Panc1 (cell line): ENCODE measurements around the gene FNTB. TPM values are rescaled to one million over a fixed set of nuclear protein-coding genes. Genes with fewer than 3 reads are reported as not detected.
A peak's percentile ranks its signal among the peaks of the same experiment; 100 is the strongest.

Experiments used
- ATAC-seq: fragments of 200-7000 bp; cut with Tn5 transposase; 2 replicates; pipeline ENCODE4 v1.9.1; 2020; ENCODE audit warnings: mild to moderate bottlenecking, moderate library complexity
- BruUV-seq: library from RNA; stranded (reverse); fragments of 400-500 nt; replicated peaks from 2 replicates; lab custom pipeline; 2021; lab: Mats Ljungman, UMichigan
- CTCF ChIA-PET: fragments of 300-600 bp; sonication (Branson Sonifier 250); formaldehyde crosslinking; loops from one replicate; lab custom pipeline; 2022; ENCODE audit warnings: antibody characterized with exemption; lab: Charles Lee
- POLR2A ChIA-PET: fragments of 300-600 bp; sonication (Branson Sonifier 250); formaldehyde crosslinking; loops from one replicate; lab custom pipeline; 2022; ENCODE audit warnings: antibody characterized with exemption; lab: Charles Lee
- DNase-seq: peaks from one replicate; pipeline ENCODE4 v3.0.0-alpha.2; 2010; ENCODE audit warnings: low read depth, low spot score
- H3K27ac ChIP-seq: 2 replicates; pipeline ENCODE4 v1.5.1; 2011; ENCODE audit warnings: mild to moderate bottlenecking, low read length, inconsistent platforms
- H3K27me3 ChIP-seq: fragments of 200-500 bp; sonication (Bioruptor generic); 2 replicates; pipeline ENCODE4 v1.6.0; 2014; ENCODE audit warnings: low read length, inconsistent platforms; ENCODE audit not compliant: control insufficient read depth, insufficient read depth
- H3K36me3 ChIP-seq: fragments of 200-500 bp; sonication (Bioruptor generic); 2 replicates; pipeline ENCODE4 v1.5.1; 2014; ENCODE audit warnings: inconsistent platforms, mild to moderate bottlenecking, low read length, moderate library complexity; ENCODE audit not compliant: control insufficient read depth, insufficient read depth
- H3K4me1 ChIP-seq: 2 replicates; pipeline ENCODE4 v1.5.1; 2011; ENCODE audit warnings: inconsistent platforms, mild to moderate bottlenecking, low read length, moderate library complexity; ENCODE audit not compliant: control insufficient read depth, insufficient read depth
- H3K4me3 ChIP-seq, 2 experiments: 2 replicates each; pipeline ENCODE4 v1.5.1; 2011 to 2012; ENCODE audit warnings: low read depth in 2 of 2, low read length in 2 of 2, mild to moderate bottlenecking in 2 of 2, inconsistent platforms in 1 of 2, moderate library complexity in 1 of 2
- H3K9me3 ChIP-seq: fragments of 200-500 bp; sonication (Bioruptor generic); 2 replicates; pipeline ENCODE4 v1.5.1; 2014; ENCODE audit warnings: low read depth, mild to moderate bottlenecking, inconsistent platforms, low read length, moderate library complexity; ENCODE audit not compliant: control insufficient read depth, insufficient read depth
- CTCF ChIP-seq: fragments of 450-650 bp; IDR thresholded peaks from 2 replicates; pipeline ENCODE4 v1.5.1; 2017; ENCODE audit warnings: mild to moderate bottlenecking
- POLR2AphosphoS5 ChIP-seq: IDR thresholded peaks from 2 replicates; pipeline ENCODE4 v1.6.1; 2012; ENCODE audit warnings: mild to moderate bottlenecking, low read depth, low read length, moderate library complexity
- REST ChIP-seq, 2 experiments: IDR thresholded peaks; 2 replicates each; pipeline ENCODE4 v1.6.1; 2011 to 2012; ENCODE audit warnings: low read depth in 2 of 2, control low read depth in 1 of 2, low read length in 1 of 2, mild to moderate bottlenecking in 1 of 2, moderate library complexity in 1 of 2; ENCODE audit not compliant: insufficient read depth in 1 of 2
- SIN3A ChIP-seq: IDR thresholded peaks from 2 replicates; pipeline ENCODE4 v1.6.1; 2012; ENCODE audit warnings: low read depth, mild to moderate bottlenecking, low read length, moderate library complexity, borderline replicate concordance; ENCODE audit not compliant: insufficient read depth
- TCF7L2 ChIP-seq: IDR thresholded peaks from 2 replicates; pipeline ENCODE4 v1.6.1; 2011; ENCODE audit warnings: mild to moderate bottlenecking, low read depth, low read length, inconsistent platforms
- in situ Hi-C: cut with HindIII; loops from 2 replicates; pipeline ENCODE4 v1.10.0; 2016; ENCODE audit warnings: low sequenced_read_pairs, low pct_unique_long_range_greater_than_20kb
- intact Hi-C: fragments of 100-400 bp; cut with micrococcal nuclease; formaldehyde crosslinking; loops from one replicate; pipeline ENCODE4 v1.10.0; 2022; ENCODE audit not compliant: unreplicated experiment
- total RNA-seq: library from RNA; stranded (reverse); gene quantifications from one replicate; pipeline ENCODE4 v1.2.1, GENCODE V29; 2021; ENCODE audit not compliant: unreplicated experiment

FNTB gene
- total RNA-seq, 1 experiment from 2014 or later: 13.3 TPM

- no peaks in the 10 kb centered on the region for H3K4me1 ChIP-seq
- no peak overlapping the region for H3K27ac ChIP-seq
- H3K9me3 ChIP-seq: no peaks in the 10 kb centered on the region
- ATAC-seq (no peak), DNase-seq (no peak)
- H3K27me3 ChIP-seq: no peaks in the 10 kb centered on the region
- POLR2A ChIA-PET: no interaction called here
- intact Hi-C loops (no loop called here), in situ Hi-C loops (no loop called here)
- no TSS peak for BruUV-seq
- peaks cover 12% of the 10 kb centered on the region; the same call in 1 of the 2 replicates for H3K36me3 ChIP-seq
- no peak overlapping the region for H3K4me3 ChIP-seq
- TF ChIP-seq CTCF (peak; percentile 32), SIN3A (no peak)
- CTCF ChIA-PET: no interaction called here
These were observed 48.9 kb upstream of the FNTB start for GRCh38 chr14:64937821-64938193.

GRCh38 chr14:64938972-64939816 lies 47.5 kb upstream of the FNTB start:
- Histone ChIP-seq H3K4me1 (no peaks in the 10 kb centered on the region), H3K9me3 (no peaks in the 10 kb centered on the region), H3K4me3 (no peak overlapping the region), H3K36me3 (0 out of 2 replicates have a peak, but pooled peaks cover 7% of the 10 kb centered on the region), H3K27ac (no peak overlapping the region), H3K27me3 (no peaks in the 10 kb centered on the region)
- TF ChIP-seq REST (IDR thresholded peaks at IDR 0.05; ENCODE audit: insufficient read depth in 1 of 2, low read depth in 2 of 2, low read length in 1 of 2) (no peak), SIN3A (no peak), TCF7L2 (no peak), POLR2AphosphoS5 (no peak), CTCF (no peak)
- in situ Hi-C loops (no loop called here), intact Hi-C loops (no loop called here)
- ATAC-seq (no peak), DNase-seq (no peak)
- ChIA-PET POLR2A (no interaction called here), CTCF (no interaction called here)
- no TSS peak for BruUV-seq
